HUES6 (cell line): Measurements from ENCODE around the gene NOBOX.
"Not testable (repeated sequence)": the region's sequence is repeated elsewhere in the genome, so short reads cannot be mapped to it uniquely, and the experiment has no call there.

Source experiments
- H3K27ac ChIP-seq: 2 replicates; pipeline ENCODE4 v1.7.0; 2013; ENCODE audit warnings: low read depth, mild to moderate bottlenecking, low read length, inconsistent platforms
- H3K27me3 ChIP-seq: 2 replicates; pipeline ENCODE4 v1.6.1; 2013; ENCODE audit warnings: low read length; ENCODE audit not compliant: control insufficient read depth, insufficient read depth
- H3K36me3 ChIP-seq: 2 replicates; pipeline ENCODE4 v1.6.1; 2013; ENCODE audit warnings: low read length; ENCODE audit not compliant: control insufficient read depth, insufficient read depth
- H3K4me1 ChIP-seq: 2 replicates; pipeline ENCODE4 v1.6.1; 2013; ENCODE audit warnings: low read length; ENCODE audit not compliant: control insufficient read depth, insufficient read depth
- H3K4me3 ChIP-seq: 2 replicates; pipeline ENCODE4 v1.5.1; 2013; ENCODE audit warnings: low read depth, low read length
- H3K9ac ChIP-seq: one replicate; pipeline ENCODE4 v1.6.1; 2013; ENCODE audit warnings: mild to moderate bottlenecking, low read length
- H3K9me3 ChIP-seq: 2 replicates; pipeline ENCODE4 v1.6.1; 2013; ENCODE audit warnings: low read depth, low read length; ENCODE audit not compliant: control insufficient read depth, insufficient read depth

The NOBOX gene

GRCh38 chr7:144365523-144365922, 38.0 kb downstream of the NOBOX start:
- H3K9me3 ChIP-seq, H3K27me3 ChIP-seq, H3K36me3 ChIP-seq, H3K27ac ChIP-seq, H3K4me1 ChIP-seq, H3K9ac ChIP-seq, H3K4me3 ChIP-seq: not testable (repeated sequence)

DNA sequence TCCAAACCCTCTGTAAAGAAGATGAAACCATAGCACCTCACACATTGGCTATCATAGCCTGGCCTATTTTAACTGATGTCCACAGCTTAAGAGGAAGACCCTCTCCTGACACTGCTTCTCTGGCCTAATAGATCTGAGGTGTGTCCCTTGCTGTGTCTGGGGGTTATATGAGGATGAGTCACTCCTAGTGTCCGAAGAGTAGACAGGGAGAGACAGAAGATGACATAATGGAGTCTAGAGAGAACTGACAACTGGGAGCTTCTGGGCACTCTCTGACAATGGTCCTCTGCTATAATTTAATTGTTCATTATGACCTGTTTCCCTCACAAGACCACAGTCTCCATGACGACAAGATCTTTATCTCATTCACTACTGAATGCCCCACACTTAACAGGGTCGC, 41.4 kb downstream of the NOBOX start:
- not testable (repeated sequence) for H3K27me3 ChIP-seq, H3K36me3 ChIP-seq, H3K9me3 ChIP-seq, H3K4me1 ChIP-seq, H3K4me3 ChIP-seq, H3K9ac ChIP-seq, H3K27ac ChIP-seq

DNA sequence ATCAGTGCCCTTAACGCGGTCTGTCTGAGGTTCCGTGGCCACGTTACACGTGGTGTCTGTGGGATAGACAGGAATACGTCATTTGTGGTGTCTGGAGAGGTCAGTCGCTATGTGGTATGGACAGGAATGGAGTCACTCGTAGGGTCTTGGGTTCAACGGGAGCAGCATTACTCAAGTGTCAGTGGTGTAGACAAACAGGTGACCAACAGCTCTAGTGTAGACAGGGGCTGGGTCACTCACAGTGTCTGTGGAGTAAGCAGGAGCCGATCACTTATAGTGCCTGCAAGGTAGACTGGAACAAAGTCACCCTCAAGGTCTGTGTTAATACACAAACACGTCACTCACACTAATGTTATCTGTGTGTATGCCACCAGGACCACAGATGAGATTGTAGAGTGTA, 46.6 kb downstream of the NOBOX start:
- not testable (repeated sequence) for H3K36me3 ChIP-seq, H3K4me3 ChIP-seq, H3K27ac ChIP-seq, H3K4me1 ChIP-seq, H3K9me3 ChIP-seq, H3K9ac ChIP-seq, H3K27me3 ChIP-seq

DNA sequence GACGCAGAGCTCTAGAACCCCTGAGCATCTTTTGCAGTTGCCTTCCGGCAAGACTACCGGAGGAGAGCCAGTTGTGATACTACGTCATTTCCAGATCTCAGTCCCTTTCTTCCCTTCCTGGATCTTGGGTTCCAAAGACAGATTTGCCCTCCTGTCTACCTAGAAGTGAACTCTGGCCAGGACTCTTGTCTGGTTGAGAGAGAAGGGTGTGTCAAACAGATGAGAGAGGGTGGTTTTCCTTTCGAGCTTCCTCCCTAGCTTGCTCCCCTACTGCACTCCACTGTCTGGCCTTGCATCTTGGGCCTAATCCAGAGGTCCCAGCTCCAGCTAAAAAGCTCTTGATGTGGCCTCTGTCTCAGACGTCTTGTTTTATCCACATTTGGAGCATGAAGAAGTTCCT, 47.3 kb downstream of the NOBOX start:
- not testable (repeated sequence) for H3K9ac ChIP-seq, H3K36me3 ChIP-seq, H3K4me3 ChIP-seq, H3K9me3 ChIP-seq, H3K27me3 ChIP-seq, H3K4me1 ChIP-seq, H3K27ac ChIP-seq

- H3K4me3 ChIP-seq: peak within 1 kb of the TSS; percentile 45
- not testable (repeated sequence) for H3K4me1 ChIP-seq, H3K9me3 ChIP-seq, H3K36me3 ChIP-seq, H3K9ac ChIP-seq, H3K27ac ChIP-seq, H3K27me3 ChIP-seq
Observed at GRCh38 chr7:144355176-144355822, 48.2 kb downstream of the NOBOX start, which contains the start of gene ARHGEF5. Gene ARHGEF5 (plus strand): TSS chr7:144355402. CDS start chr7:144362670, 7,268 bp downstream.

DNA sequence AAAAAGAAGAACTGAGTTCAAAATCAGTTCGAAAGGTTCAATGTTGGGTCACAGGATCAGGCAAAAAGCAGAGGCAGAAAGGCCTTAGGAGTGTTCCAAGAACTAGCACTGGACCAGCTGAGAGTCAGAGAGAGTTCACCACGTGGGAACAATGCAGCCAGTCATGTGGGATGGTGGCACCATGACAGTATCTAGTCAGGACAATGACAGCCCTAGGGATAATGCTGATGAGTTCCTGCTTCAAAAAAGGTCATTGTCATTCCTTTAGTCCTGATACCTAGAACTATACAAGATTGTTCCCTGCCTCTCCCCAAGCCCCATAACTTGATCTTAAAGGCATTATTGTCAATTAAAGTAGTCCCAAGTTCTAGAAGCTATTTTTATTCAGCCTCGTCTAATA, 51.8 kb downstream of the NOBOX start:
- not testable (repeated sequence) for H3K27me3 ChIP-seq, H3K9me3 ChIP-seq, H3K4me3 ChIP-seq, H3K9ac ChIP-seq, H3K27ac ChIP-seq, H3K4me1 ChIP-seq, H3K36me3 ChIP-seq

- not testable (repeated sequence) for H3K27ac ChIP-seq, H3K36me3 ChIP-seq, H3K4me3 ChIP-seq, H3K9me3 ChIP-seq, H3K4me1 ChIP-seq, H3K9ac ChIP-seq, H3K27me3 ChIP-seq
Observed at GRCh38 chr7:144348625-144349024, 54.9 kb downstream of the NOBOX start.
